ENCODE measurements around the gene CCND1.

CCND1 gene

DNA sequence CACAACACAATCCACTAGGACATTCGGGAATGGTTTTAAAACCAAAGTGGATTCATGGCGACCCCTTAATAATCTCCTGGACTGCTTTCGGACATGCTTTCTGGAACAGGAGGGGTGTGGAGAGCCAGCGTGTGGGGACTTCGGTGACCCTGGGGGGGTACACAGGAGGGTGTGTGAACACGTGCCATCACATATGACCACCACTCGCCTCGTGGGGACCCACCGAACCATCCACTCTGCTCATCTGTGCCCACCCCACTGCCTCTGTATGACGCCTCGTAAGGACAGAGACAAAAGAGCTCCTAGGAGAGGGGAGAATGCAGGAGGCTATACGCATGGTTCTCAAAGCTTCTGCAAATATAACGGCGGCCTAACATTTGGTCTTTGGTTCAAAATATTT lies 25.3 kb downstream of the CCND1 start:
- TF ChIP-seq, protein P1, sequence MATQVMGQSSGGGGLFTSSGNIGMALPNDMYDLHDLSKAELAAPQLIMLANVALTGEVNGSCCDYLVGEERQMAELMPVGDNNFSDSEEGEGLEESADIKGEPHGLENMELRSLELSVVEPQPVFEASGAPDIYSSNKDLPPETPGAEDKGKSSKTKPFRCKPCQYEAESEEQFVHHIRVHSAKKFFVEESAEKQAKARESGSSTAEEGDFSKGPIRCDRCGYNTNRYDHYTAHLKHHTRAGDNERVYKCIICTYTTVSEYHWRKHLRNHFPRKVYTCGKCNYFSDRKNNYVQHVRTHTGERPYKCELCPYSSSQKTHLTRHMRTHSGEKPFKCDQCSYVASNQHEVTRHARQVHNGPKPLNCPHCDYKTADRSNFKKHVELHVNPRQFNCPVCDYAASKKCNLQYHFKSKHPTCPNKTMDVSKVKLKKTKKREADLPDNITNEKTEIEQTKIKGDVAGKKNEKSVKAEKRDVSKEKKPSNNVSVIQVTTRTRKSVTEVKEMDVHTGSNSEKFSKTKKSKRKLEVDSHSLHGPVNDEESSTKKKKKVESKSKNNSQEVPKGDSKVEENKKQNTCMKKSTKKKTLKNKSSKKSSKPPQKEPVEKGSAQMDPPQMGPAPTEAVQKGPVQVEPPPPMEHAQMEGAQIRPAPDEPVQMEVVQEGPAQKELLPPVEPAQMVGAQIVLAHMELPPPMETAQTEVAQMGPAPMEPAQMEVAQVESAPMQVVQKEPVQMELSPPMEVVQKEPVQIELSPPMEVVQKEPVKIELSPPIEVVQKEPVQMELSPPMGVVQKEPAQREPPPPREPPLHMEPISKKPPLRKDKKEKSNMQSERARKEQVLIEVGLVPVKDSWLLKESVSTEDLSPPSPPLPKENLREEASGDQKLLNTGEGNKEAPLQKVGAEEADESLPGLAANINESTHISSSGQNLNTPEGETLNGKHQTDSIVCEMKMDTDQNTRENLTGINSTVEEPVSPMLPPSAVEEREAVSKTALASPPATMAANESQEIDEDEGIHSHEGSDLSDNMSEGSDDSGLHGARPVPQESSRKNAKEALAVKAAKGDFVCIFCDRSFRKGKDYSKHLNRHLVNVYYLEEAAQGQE (IDR thresholded peaks at IDR 0.05; ENCODE audit: low read depth) = no peak
- TF ChIP-seq TAF1 (IDR thresholded peaks at IDR 0.05; ENCODE audit: low read depth) = no peak
- TF ChIP-seq EGR1 (IDR thresholded peaks at IDR 0.05) = no peak
- no peak for TF ChIP-seq TCF12 (IDR thresholded peaks at IDR 0.05; ENCODE audit: low read depth)
- TF ChIP-seq, protein P2, sequence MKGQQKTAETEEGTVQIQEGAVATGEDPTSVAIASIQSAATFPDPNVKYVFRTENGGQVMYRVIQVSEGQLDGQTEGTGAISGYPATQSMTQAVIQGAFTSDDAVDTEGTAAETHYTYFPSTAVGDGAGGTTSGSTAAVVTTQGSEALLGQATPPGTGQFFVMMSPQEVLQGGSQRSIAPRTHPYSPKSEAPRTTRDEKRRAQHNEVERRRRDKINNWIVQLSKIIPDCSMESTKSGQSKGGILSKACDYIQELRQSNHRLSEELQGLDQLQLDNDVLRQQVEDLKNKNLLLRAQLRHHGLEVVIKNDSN (IDR thresholded peaks at IDR 0.05) = no peak
- TF ChIP-seq RAD21 (IDR thresholded peaks at IDR 0.05; ENCODE audit: low read depth) = no peak
- no peak for TF ChIP-seq ZBTB7A (IDR thresholded peaks at IDR 0.05; ENCODE audit: low read depth)

DNA sequence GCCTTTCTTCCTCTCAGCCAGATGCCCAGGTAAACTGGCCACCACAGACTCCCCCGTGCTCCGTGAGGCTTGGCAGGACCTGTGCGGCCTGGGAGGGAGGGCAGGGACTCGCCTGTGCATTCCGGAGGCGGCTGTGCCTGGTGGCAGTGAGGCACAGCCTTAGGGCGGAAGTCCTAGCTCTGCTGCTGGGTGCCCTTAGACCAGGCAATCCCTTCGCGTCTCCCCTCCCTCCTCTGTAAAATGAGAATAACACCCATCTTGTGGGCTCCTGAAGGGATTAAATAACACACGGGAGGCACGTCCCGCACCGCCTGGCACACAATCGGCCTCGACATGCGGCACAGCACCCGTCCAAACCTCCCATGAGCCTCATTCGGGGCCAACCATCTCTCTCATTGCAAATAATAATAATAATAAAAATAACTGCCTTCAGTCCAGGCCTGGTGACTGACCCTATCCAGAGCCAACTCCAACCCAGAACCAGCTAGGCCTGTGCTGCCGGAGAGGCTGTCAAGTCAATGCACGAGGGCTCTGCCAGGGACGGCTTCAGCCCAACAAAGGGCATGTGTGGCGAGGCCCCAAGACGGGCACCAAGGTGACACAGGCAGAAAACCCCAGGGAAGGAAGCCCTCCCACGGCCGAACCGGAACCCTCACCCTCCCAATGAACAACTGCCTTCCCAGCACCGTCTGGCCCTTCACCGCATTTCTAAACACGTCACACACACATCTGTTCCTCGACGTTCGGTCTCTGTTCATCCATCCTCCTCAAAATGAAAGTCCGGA lies 26.0 kb downstream of the CCND1 start:
- TF ChIP-seq FOXM1 (IDR thresholded peaks at IDR 0.05; ENCODE audit: borderline replicate concordance, low read depth) (no peak), YY1 (IDR thresholded peaks at IDR 0.05; ENCODE audit: low read depth) (no peak)

DNA sequence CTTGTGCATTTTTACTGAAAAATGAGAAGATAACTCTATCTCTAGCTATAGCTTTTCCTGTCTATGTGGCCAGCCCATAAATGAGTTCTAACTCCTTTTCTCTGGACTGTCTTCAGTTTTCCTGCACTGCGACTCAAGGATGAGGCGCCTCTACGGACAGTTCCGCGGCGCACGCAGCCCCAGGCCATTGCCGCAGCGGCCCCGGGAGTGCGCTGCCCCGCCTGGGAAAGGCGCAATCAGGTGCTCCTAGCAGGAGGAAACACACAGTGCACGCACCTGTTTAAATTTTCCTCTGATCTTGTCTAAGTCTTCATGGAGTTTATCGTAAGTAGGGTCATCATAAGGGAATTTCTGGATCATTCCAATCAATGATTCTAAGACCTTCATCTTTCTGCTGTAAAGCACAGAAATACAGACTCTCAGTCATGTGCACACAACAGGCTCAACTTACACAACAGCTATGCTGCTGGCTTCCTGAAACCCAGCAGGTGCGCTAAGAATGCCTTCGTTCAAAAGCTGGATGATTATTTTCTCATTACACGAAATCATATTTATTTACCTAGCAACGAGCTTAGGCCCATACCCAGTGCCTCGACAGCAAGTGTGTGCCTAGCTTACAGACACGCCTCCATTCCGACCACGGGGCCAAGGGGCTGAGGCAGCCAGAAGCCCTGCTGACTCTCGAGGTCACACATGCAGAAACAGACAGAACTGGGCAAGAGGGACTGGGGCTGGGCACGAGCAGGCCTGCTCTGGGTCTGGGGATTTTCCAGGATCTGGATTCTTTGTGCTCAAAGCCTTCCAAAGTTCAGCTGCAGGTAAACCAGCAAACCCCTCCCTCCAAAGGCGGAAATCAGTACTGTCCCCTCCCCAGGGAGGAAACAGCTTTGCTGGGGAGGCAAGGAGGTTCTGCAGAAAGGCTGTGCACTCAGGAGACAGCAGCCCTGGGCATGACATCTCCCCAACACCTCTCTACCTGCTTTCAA lies 27.0 kb downstream of the CCND1 start:
- TF ChIP-seq CREB1 (IDR thresholded peaks at IDR 0.05; ENCODE audit: low read depth) = no peak
- no peak for TF ChIP-seq TCF12 (IDR thresholded peaks at IDR 0.05; ENCODE audit: low read depth)
- TF ChIP-seq, protein P3, sequence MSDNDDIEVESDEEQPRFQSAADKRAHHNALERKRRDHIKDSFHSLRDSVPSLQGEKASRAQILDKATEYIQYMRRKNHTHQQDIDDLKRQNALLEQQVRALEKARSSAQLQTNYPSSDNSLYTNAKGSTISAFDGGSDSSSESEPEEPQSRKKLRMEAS (IDR thresholded peaks at IDR 0.05) = no peak
- no peak for TF ChIP-seq CEBPB (IDR thresholded peaks at IDR 0.05)
- TF ChIP-seq ZBTB7A (IDR thresholded peaks at IDR 0.05; ENCODE audit: low read depth) = no peak
- no peak for TF ChIP-seq RAD21 (IDR thresholded peaks at IDR 0.05; ENCODE audit: low read depth)
- no peak for TF ChIP-seq TEAD4 (IDR thresholded peaks at IDR 0.05)

DNA sequence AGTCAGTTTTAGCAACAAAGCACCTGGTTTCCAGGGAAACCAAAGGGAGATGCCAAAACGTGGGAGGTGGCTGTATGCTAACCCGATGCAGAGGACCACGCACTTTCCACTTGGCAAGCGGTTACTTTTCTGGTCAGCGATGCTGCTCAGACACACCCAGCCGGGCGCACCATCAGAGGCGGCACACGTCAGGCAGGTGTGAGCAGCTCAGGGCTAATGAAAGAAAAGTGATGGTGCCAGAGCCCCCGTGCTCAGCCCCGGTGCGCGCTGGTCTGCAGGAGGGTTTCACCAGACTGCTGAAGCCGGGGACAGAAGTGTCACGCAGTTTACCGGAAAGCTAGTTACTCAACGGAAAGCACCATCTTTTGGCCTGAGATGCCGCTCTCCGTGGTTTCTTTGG lies 28.5 kb downstream of the CCND1 start:
- TF ChIP-seq FOXM1 (IDR thresholded peaks at IDR 0.05; ENCODE audit: borderline replicate concordance, low read depth) = no peak
- TF ChIP-seq, protein P1 (IDR thresholded peaks at IDR 0.05; ENCODE audit: low read depth) = no peak
- no peak for TF ChIP-seq EP300 (IDR thresholded peaks at IDR 0.05; ENCODE audit: borderline replicate concordance)
- no peak for TF ChIP-seq TEAD4 (IDR thresholded peaks at IDR 0.05)
- no peak for TF ChIP-seq TAF1 (IDR thresholded peaks at IDR 0.05; ENCODE audit: low read depth)
- no peak for TF ChIP-seq NFIC (IDR thresholded peaks at IDR 0.05)
- no peak for TF ChIP-seq ZBTB7A (IDR thresholded peaks at IDR 0.05; ENCODE audit: low read depth)
- no peak for TF ChIP-seq CEBPB (IDR thresholded peaks at IDR 0.05)
- TF ChIP-seq, protein P2 (IDR thresholded peaks at IDR 0.05) = no peak
- TF ChIP-seq EGR1 (IDR thresholded peaks at IDR 0.05) = no peak
- TF ChIP-seq RAD21 (IDR thresholded peaks at IDR 0.05; ENCODE audit: low read depth) = no peak
- no peak for TF ChIP-seq TCF12 (IDR thresholded peaks at IDR 0.05; ENCODE audit: low read depth)
- TF ChIP-seq, protein P3 (IDR thresholded peaks at IDR 0.05) = no peak
- TF ChIP-seq CREB1 (IDR thresholded peaks at IDR 0.05; ENCODE audit: low read depth) = no peak
- no peak for TF ChIP-seq YY1 (IDR thresholded peaks at IDR 0.05; ENCODE audit: low read depth)

DNA sequence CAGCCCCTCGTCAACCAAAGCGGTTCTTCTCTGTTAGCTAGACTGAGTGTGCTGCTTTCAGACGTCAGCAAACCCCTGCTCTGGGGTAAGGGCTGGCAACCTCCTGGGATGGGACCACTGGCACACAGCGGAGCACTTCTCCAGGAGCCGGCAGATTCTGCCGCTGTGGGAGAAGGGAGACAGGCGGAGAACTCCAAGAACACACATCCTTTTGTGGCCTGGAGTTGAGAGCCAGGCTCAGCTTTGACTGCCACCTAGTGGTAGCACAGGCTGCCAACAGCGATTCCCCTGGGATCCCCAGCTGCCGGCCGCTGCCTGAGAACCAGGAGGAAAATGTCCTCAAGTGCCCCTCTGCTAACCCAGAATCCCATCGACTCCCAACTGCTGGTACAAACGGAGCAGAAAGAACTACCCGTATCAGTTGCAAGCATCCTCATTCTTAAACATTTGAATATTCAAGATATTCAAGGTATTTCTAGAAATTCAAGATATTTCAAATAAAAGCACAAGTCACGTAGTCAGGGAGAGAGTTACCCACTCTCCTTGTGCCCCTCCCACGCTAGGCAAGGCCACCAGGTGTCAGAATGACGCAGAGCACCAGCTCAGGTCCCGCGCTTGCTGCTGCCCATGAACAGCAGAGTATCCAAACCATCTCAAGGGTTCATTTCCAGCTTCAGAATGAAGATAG lies 29.3 kb downstream of the CCND1 start:
- TF ChIP-seq TEAD4 (IDR thresholded peaks at IDR 0.05) (no peak), RAD21 (IDR thresholded peaks at IDR 0.05; ENCODE audit: low read depth) (peak; percentile 85), FOXM1 (IDR thresholded peaks at IDR 0.05; ENCODE audit: borderline replicate concordance, low read depth) (no peak), TCF12 (IDR thresholded peaks at IDR 0.05; ENCODE audit: low read depth) (no peak), TAF1 (IDR thresholded peaks at IDR 0.05; ENCODE audit: low read depth) (no peak; the same call in 1 of the 2 replicates)

All from Ishikawa (cell line).